Measurements from ENCODE around the gene CLOCK. TPM values are rescaled to one million over a fixed set of nuclear protein-coding genes. Genes with fewer than 3 reads are reported as not detected.

Gene CLOCK
- total RNA-seq, 1 donor from 2014 or later, result 32.9 TPM

DNA sequence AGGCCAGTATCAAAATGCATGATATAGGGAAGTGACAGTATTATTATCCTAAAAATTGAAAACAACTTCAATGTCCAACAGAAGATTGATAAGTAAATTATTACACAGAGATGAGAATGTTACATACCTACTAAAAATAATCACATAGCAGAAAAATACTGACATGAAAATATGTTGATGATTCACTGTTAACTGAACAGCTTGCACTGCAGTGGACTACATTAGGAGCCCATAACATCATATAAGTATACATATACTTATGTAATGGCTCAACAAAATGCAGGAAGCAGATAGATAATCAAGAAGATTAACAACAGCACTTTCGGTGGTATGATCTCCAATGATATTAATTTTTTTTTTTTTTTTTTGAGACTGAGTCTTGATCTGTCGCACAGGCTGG is 7.1 kb downstream of the CLOCK start:
- ATAC-seq, result no peak

DNA sequence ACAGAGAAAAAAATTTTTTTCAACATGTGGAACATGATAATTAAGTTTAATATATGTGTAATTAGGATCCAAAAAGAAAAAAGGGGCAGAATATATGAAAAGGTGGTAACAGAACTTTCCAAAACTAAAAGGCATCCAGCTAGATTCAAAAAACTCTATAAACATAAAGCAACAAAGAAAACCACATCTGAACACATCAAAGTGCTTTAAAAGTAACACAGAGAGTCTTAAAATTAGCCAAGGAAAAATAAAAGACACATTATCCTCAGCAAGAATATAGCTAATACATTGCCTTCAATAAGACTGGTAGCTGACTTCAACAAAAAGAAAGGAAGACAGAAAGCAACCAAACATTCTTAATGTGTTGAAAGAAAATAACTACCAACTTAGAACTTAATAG is 8.2 kb downstream of the CLOCK start:
- ATAC-seq, result no peak

DNA sequence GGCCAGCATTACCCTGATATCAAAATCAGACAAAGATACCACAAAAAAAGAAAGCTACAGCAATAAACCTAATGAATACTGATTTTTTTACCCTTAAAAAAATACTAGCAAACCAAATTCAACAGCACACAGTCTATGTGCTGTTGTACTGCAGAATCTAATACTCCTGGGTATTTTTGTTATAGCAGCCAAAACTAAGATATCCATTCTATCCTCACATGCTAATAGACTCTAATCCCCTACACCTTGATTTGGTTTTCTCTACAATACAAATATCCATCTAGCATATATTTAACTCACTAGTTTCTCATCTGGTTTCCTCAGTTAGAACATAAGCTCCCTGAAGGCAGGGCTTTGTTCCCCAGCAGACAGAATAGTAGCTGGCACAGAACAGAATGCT is 12.4 kb downstream of the CLOCK start:
- no peak for ATAC-seq

DNA sequence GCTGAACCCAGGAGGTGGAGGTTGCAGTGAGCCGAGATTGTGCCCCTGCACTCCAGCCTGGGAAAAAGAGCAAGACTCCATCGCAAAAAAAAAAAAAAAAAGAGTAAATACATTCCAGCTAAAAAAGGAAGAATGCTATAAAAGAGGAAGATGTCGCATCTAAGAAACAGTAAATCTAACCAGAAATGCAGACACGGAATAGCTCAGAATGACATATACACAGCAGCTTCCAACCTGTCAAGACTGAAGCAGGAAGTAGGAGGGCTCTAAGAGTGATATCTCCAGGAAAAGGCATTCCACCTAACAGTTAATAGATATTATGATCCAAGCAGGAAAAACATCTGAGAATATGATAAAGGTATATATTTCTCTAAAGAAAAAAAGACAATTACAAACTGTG is 16.0 kb downstream of the CLOCK start:
- no peak for ATAC-seq

DNA sequence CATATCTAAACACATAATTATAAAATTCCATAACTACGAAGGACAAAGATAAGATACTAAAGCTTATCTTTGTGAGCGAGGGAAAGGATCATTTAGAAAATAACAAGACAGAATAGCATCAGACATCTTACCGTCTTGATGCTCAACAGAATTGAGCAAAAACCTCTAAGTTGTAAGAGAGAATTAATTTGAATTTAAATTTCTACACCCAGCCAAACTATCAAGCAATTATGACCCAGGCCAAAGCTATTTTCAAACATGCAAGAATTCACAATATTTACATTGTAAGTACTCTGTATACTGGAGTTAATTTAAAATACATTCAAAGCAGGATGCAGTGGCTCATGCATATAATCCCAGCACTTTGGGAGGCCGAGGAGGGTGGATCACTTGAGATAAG is 16.5 kb downstream of the CLOCK start:
- ATAC-seq, result no peak

DNA sequence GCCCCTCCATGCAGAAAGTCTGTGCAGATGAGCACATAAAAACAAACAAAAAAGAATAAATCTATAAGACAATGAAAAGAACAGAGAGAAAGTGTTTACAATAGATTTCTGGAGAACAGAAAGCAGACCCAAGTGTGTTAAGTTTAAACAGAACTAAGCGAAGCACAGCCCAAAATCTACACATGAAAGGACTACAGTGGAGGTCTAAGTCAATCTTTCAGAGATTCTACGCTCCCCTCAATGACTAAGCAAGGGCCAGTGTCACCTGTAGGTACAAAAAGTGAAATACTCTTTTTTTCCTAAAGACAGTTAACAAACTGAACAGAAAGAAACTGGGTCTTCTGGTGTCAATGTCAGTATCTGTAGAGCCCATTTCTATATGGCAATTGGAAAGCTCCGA is 18.2 kb downstream of the CLOCK start:
- no peak for ATAC-seq

DNA sequence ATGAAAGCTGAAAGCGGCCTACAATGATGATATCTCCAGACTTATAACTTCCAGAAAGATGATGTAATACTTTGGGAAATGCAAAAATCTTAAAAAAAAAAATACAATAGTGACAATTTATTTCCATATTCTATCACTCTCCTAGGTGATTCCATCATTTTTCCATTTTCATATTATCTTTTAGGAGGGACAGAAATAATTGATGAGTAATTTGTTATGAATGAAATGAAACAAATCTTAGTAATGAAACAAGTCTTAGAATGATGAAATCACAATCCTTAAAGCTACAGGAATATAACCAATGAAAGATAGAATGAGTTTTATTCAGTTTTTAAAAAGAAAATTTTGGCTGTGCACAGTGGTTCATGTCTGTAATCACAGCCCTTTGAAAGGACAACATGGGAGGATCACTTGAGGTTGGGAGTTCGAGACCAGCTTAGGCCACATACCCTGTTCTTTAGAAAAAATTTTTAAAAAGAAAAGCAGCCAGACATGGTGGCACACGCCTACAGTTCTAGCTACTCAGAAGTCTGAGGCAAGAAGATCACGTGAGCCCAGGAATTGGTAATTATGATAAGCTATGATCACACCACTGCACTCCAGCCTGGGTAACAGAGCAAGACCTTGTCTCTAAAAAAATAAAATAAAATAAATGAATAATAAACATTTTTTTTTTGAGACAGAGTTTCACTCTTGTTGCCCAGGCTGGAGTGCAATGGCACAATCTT is 21.7 kb downstream of the CLOCK start:
- no peak for ATAC-seq

DNA sequence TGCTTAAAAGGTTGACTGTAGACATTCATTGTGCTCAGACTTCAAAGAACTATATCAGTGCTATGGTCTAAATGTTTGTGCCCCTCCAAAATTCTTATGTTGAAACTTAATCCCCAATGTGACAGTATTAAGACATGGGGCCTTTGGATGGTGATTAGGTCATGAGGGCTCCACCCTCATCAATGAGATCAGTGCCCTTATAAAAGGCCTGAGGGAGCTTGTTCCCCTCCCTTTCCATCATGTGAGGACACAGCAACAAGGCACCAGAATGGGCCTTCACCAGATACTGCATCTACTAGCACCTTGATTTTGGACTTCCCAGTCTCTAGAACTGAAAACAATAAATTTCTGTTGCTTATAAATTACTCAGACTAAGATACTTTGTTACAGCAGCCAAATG is 28.3 kb downstream of the CLOCK start:
- ATAC-seq, result no peak

DNA sequence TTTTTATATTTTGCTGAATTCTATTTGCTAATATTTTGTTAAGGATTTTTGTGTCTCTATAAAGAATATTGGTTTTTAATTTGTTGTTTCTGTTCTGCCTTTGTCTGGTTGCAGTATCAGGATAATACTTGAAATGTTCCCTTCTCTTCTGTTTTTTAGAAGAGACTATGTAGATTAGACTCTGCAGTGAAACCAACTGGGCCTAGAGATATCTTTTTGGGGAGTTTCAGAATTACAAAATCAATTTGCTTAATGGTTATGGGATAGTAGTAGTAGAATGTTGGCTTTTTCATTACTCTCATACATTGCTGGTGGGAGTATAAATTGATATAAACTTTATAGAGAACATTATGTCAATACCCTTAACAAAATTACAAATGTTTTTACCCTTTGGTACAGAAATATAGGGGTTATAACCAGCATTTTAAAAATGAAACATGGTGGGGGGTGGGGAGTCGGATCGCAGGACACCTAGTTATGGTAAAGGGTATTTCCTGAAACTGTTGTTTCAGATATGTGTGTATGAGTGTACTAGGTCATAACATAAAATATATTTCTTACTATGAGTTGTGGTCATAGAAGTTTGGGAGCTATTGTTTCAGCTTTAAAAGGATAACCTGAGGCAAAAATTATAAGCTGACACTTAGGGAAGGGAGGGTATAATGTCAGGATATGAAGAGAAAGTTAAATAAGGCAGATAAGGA is 29.0 kb downstream of the CLOCK start:
- no peak for ATAC-seq

DNA sequence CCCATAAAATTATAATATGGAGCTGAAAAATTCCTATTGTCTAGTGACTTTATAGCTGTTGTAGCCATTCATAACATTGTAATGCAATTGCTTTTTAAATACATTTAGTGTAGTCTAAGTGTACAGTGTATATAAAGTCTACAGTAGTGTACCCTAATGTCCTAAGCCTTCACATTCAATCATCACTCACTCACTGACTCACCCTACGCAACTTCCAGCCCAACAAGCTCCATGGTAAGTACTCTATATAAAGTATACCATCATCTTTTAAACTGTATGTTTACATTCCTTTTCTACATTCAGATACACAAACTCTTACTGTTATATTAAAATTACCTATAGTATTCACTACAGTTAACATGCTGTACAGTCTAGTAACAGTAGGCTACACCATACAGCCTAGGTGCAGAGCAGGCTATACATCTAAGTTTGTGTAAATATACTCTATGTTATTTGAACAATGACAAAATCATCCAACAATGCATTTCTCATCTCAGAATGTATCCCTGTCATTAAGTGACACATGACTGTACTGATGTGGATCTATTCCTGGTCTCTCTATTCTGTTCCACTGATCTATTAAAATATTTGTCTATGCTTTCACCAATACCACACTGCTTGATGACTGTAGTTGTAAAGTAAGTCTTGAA is 33.7 kb downstream of the CLOCK start:
- ATAC-seq, result peak; percentile 45

DNA sequence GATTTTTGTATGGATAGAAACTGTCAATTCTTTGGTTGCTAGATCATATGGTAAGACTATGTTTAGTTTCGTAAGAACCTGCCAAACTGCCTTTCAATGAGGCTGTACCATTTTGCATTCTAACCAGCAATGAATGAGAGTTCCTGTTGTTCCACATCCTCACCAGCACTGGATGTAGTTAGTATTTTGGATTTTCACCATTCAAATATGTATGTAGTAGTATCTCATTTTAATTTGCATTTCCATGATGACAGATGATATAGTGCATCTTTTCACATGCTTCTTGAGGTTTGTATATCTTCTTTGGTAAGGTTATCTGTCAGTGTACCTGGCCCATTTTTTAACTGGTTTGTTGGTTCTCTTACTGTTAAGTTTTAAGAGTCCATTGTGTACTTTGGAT is 34.6 kb downstream of the CLOCK start:
- no peak for ATAC-seq

DNA sequence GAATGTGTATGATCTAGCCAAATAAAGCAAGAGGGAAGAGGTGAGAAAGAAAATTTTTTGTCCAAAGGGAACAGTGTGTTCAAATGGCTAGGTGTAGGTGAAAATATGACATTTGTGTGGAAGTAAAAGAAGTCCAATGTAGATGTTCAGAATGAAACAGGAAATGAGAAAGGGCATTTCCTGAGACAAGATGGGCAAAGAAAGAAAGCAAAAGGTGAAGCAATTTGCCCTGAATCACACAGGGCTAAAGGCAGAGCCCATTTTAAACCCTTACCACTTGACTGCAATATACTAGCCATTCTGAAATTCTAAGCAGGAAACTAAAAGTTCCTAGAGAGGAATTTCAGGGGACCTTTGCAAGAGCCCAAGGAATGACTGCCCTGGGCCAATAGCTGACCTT is 36.0 kb downstream of the CLOCK start:
- ATAC-seq, result no peak

DNA sequence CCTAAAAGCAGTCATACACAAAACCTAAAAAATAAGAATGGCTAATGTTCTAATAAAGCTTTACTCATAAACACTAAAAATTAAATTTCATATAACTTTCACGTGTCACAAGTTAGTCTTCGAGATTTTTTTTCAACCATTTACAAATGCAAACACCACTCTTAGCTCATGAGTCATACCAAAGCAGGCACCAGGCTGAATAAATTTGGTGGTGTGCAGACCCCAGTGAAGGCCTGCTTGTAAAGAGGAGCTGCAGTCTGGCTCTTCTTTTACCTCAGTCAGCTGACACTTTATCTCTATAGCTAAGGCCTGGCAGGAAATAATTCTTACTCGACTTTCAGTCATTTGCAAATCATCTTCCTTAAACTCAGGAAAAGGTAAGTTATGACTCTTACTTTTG is 37.4 kb downstream of the CLOCK start:
- no peak for ATAC-seq

DNA sequence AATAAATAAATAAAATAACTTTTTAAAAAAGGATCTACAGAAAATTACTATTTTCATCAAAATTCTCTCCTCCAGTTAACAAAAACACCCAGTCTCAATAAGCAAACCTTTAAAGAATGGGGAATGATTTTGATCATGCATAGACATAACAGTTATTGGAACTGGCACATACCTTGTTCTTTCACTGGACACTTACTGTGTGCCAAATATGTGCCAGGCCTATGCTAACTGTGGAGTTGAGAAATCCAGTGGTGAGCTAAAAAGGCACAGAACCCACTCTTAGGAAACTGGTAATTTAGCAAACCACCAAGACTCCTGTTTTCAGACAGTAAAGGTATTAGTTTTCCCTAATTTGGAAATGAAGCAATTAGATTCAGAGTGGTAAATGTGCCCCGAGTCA is 39.1 kb downstream of the CLOCK start:
- no peak for ATAC-seq

DNA sequence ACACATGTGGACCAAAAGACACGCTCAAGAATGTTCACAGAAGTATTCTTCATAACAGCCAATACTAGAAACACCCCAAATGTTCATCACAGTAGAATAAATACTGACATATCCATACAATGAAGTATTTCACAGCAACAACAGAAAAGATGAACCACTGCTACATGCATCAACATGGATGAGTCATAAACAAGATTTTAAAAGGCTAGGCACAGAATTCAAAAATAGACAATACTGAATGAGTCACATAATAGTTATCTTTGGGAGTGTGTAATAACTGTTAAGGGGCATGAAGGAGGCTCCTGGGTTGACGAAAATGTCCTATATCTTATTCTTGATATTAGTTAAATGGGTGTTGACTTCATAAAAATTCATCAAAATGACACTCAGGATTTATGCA is 43.5 kb downstream of the CLOCK start:
- ATAC-seq, result peak; percentile 82

DNA sequence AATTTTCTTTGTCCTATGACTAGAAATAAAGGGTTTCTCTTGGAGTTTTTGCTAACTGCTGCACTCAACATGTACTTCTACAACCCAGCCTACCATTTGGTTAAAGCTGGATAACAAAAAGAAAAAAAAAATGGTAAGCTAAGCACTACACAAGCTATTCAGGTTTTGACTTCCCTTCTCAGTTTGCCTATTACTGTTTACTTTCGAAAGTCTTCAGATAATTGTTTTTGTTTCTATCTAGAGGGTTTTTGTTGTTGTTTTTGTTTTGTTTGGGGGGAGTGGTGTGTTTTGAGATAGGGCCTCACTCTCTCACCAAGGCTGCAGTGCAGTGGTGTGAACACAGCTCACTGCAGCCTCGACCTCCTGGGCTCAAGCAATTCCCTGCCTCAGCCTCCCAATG is 46.6 kb downstream of the CLOCK start:
- ATAC-seq, result no peak

DNA sequence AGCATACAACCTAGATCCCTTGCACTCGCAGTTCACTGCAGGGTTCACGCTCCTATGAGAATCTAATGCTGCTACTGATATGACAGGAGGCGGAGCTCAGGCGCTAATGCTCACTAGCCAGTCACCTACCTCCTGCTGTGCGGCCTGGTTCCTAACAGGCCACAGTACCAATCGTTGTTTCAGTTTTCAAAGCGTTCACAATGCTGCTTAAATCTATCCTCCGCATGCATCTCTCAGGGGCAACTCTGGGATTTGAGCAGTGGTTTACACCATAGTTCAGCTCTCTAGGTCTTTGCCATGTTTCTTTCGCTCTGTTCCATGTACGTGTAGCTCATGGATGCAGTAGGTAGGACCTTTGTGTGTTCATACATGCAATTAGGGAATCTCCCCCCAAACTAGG is 47.2 kb downstream of the CLOCK start:
- ATAC-seq, result no peak

DNA sequence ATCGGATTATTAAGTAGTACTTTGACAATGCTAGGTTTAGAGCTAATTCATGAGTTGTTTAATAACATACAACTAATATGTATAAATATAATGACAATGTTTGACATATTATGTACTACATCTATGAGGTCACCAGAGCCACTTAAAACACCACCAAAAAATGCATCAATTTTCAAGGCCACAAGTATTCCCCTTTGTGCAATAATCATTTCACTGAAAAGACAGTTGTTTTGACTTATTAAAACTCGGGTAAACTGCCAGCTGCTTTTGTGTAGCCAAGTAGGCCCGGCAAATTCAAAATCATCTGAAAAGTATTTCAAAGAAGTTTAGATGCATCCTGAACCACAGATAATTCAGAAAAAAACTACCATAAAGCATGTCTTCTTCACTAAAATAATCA is 48.7 kb downstream of the CLOCK start:
- ATAC-seq, result no peak

DNA sequence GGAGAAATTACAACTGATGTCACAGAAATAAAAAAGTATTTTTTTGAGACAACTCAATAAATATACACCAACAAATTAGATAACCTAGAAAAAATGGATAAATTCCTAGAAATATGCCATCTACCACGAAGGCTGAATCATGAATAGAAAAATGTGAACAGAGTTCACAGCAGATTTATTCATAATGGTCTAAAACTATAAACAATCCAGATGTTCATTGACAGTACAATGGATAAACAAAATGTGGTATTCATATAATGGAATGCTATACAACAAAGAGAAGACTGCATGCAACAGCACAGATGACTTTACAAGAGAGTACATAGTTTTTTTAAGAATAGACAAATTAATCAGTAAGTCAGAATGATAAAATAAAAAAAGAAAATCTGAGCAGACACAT is 55.2 kb downstream of the CLOCK start:
- no peak for ATAC-seq

DNA sequence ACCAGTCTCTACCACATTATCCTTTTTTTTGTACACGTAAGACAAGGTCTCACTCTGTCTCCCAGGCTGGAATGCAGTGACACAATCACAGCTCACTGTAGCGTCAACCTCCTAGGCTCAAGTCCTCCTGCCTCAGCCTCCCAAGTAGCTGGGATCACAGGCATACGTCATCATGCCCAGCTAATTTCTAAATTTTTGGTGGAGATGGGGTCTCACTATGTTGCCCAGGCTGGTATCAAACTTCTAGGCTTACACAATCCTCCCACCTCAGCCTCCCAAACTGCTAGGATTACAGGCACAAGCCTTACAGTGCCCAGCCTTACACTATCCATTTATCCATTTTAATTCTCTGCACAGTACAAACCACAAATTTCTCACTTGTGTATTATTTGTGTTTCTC is 58.0 kb downstream of the CLOCK start:
- ATAC-seq, result no peak

DNA sequence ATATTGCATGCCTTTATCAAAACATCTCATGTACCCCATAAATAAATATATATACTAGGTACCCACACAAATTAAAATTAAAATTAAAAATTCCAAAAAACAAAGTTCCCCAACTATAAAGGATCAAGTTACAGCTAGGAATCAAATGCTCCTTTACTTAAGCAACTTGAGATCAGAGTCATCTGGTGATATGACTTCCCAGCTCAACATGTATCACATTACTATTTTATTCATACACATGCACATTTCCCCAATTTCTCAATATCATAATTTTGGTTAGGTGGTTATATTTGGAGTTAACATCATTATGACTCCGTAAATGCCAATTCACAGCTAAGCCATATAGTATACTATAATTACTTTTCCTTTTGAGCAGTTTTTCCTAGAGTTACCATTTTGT is 60.9 kb downstream of the CLOCK start:
- no peak for ATAC-seq

DNA sequence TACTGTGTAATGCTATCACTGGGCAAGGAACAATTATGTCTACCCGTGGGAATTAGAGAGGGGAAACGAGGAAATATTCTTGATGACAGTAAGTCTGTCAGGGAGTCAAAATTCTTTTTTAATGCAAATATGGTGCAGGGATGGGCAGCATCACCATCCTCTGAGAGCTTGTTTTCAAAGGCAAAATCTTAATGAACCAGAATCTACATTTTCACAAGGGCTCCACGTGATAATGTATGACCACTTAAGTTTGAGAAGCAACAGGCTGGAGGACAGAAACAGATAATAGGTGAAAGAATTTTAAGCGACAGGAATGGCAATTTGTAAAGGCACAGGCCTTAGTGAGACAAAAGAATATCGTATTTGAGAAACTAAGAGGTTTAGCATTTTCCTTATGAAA is 63.4 kb downstream of the CLOCK start:
- ATAC-seq, result no peak

DNA sequence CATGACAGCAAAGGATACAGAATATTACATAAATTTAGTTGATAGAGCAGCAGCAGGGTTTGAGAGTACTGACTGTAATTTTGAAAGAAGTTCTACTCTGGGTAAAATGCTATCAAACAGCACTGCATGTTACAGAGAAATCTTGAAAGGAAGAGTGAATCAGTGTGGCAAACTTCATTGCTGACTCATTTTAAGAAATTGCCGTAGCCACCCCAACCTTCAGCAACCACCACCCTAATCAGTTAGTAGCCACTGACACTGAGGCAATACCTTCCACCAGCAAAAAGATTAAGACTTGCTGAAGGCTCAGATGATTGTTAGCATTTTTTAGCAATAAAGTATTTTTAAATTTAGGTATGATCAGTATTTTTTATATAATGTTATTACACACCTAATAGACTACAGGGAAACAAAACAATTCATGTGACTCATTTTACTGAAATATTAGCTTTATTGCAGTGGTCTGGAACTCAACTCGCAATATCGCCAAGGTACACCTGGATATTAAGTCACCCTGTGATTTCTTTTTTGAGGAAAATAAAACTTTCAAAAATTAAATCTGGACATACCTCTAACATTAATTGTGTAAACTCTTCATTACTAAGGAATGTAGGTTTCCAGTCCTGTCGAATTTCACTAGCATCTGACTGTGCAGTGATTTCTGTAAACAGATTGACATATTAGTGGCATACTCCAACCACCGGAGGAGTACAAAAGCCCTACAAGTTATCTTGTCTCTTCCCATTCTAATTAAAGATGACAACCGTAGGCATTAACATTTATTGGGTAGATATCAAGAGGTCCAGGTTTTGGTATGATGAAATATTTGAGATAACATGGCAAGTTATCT is 71.1 kb downstream of the CLOCK start:
- no peak for ATAC-seq

Measured in esophagus mucosa (tissue), 1 donor.